Measurements from ENCODE around the gene TMEM260.

- TF ChIP-seq CTCF (IDR thresholded peaks at IDR 0.05) (no peak), POLR2A (IDR thresholded peaks at IDR 0.05) (no peak)
Measured at GRCh38 chr14:56581041-56581727, 1.6 kb downstream of the TMEM260 start.

All from right lobe of liver (tissue), 4 donors.